H1 (cell line): Measurements from ENCODE around the gene PPP1R1B. TPM values are rescaled to one million over a fixed set of nuclear protein-coding genes. Genes with fewer than 3 reads are reported as not detected.

Experiments used
- CTCF ChIA-PET: fragments of 300-600 bp; sonication (Branson Sonifier 250); formaldehyde crosslinking; loops from one replicate; lab custom pipeline; 2021; ENCODE audit not compliant: partially characterized antibody; lab: Charles Lee
- POLR2A ChIA-PET: fragments of 300-600 bp; sonication (Branson Sonifier 250); formaldehyde crosslinking; loops from one replicate; lab custom pipeline; 2021; ENCODE audit warnings: inconsistent platforms; ENCODE audit not compliant: partially characterized antibody; lab: Charles Lee
- DNase-seq, 2 experiments: peaks; one replicate each; pipeline versions ENCODE4 v3.0.0 to v3.0.0-alpha.2; 2010 to 2022; ENCODE audit warnings: low spot score in 2 of 2, low read depth in 1 of 2, mixed read lengths in 1 of 2
- FAIRE-seq: peaks from 2 replicates; lab custom pipeline; 2011; peaks lifted over from hg19 to GRCh38; lab: Jason Lieb, UNC
- H2AFZ ChIP-seq: 2 replicates; pipeline ENCODE4 v1.8.1; 2012; ENCODE audit warnings: low read length, inconsistent platforms
- H2AK5ac ChIP-seq: 2 replicates; pipeline ENCODE4 v1.6.1; 2013; ENCODE audit warnings: low read depth, low read length
- H2BK120ac ChIP-seq: replicated peaks from 2 replicates; pipeline ENCODE3; 2013; ENCODE audit warnings: low read depth, low read length, inconsistent platforms
- H2BK12ac ChIP-seq: 2 replicates; pipeline ENCODE4 v1.6.1; 2013; ENCODE audit warnings: low read depth, low read length
- H2BK15ac ChIP-seq: 2 replicates; pipeline ENCODE4 v1.6.1; 2013; ENCODE audit warnings: low read length
- H2BK20ac ChIP-seq: 2 replicates; pipeline ENCODE4 v1.6.1; 2013; ENCODE audit warnings: low read length
- H2BK5ac ChIP-seq: 2 replicates; pipeline ENCODE4 v1.6.1; 2013; ENCODE audit warnings: low read depth, low read length
- H3K14ac ChIP-seq: 2 replicates; pipeline ENCODE4 v1.6.1; 2013; ENCODE audit warnings: inconsistent platforms; ENCODE audit not compliant: insufficient read length
- H3K18ac ChIP-seq: 2 replicates; pipeline ENCODE4 v1.6.1; 2013; ENCODE audit warnings: low read length; ENCODE audit errors: extremely low read depth
- H3K23ac ChIP-seq: 2 replicates; pipeline ENCODE4 v1.6.1; 2013; ENCODE audit warnings: inconsistent platforms; ENCODE audit not compliant: insufficient read length
- H3K23me2 ChIP-seq: 2 replicates; pipeline ENCODE4 v1.6.1; 2013; ENCODE audit warnings: low read depth, low read length
- H3K27ac ChIP-seq: 2 replicates; pipeline ENCODE4 v1.6.1; 2011; ENCODE audit warnings: low read depth, low read length, inconsistent platforms
- H3K27me3 ChIP-seq, 4 experiments: replicated peaks in 1 of 4; 1 replicate in 1 of 4; 2 replicates in 3 of 4; pipeline versions ENCODE4 v1.6.1 to v1.8.1; 2011 to 2013; ENCODE audit warnings: low read length in 3 of 4, mild to moderate bottlenecking in 3 of 4, inconsistent platforms in 2 of 4, mixed read lengths in 2 of 4, moderate library complexity in 1 of 4; ENCODE audit not compliant: control insufficient read depth in 3 of 4, insufficient read depth in 3 of 4; ENCODE audit errors: extremely low read depth in 1 of 4
- H3K36me3 ChIP-seq, 4 experiments: 2 replicates each; pipeline versions ENCODE4 v1.6.1 to v1.8.1; 2011 to 2013; ENCODE audit warnings: mild to moderate bottlenecking in 4 of 4, low read length in 3 of 4, moderate library complexity in 2 of 4, control low read depth in 1 of 4, inconsistent platforms in 1 of 4; ENCODE audit not compliant: insufficient read depth in 4 of 4, control insufficient read depth in 2 of 4
- H3K4ac ChIP-seq: replicated peaks from 2 replicates; pipeline ENCODE3; 2013; ENCODE audit warnings: low read length, low read depth, mixed read lengths, inconsistent platforms; ENCODE audit not compliant: insufficient read length
- H3K4me1 ChIP-seq, 4 experiments: replicated peaks in 1 of 4; 1 replicate in 1 of 4; 2 replicates in 3 of 4; pipeline versions ENCODE4 v1.6.1 to v1.8.1; 2011 to 2013; ENCODE audit warnings: low read length in 3 of 4, inconsistent platforms in 2 of 4, mixed read lengths in 1 of 4; ENCODE audit not compliant: insufficient read depth in 4 of 4, control insufficient read depth in 3 of 4
- H3K4me2 ChIP-seq, 2 experiments: 2 replicates each; pipeline versions ENCODE4 v1.6.1 to v1.8.1; 2011 to 2013; ENCODE audit warnings: low read depth in 2 of 2, low read length in 2 of 2, control low read depth in 1 of 2, inconsistent platforms in 1 of 2, mild to moderate bottlenecking in 1 of 2; ENCODE audit not compliant: insufficient read depth in 1 of 2
- H3K4me3 ChIP-seq, 4 experiments: fragments of 200-600, 300-600 bp in 1 of 4; sonication (generic), shearing (Covaris generic), sonication (Bioruptor Twin) in 1 of 4; 2 replicates each; pipeline versions ENCODE4 v1.5.1 to v1.8.1; 2011 to 2016; ENCODE audit warnings: low read length in 4 of 4, low read depth in 3 of 4, control low read depth in 2 of 4, inconsistent platforms in 2 of 4, mild to moderate bottlenecking in 2 of 4, mixed read lengths in 1 of 4, moderate library complexity in 1 of 4; ENCODE audit not compliant: insufficient read depth in 2 of 4; ENCODE audit errors: extremely low read depth in 1 of 4
- H3K56ac ChIP-seq: replicated peaks from 2 replicates; pipeline ENCODE3; 2013; ENCODE audit warnings: low read depth, mild to moderate bottlenecking, mixed read lengths, low read length, inconsistent platforms; ENCODE audit not compliant: insufficient read length
- H3K79me1 ChIP-seq: 2 replicates; pipeline ENCODE4 v1.6.1; 2013; ENCODE audit warnings: low read depth, low read length, control low read depth
- H3K79me2 ChIP-seq, 2 experiments: 2 replicates each; pipeline versions ENCODE4 v1.6.1 to v1.8.1; 2012 to 2013; ENCODE audit warnings: low read length in 2 of 2, mild to moderate bottlenecking in 2 of 2, inconsistent platforms in 1 of 2; ENCODE audit not compliant: insufficient read depth in 2 of 2, control insufficient read depth in 1 of 2
- H3K9ac ChIP-seq, 4 experiments: replicated peaks in 1 of 4; 1 replicate in 1 of 4; 2 replicates in 3 of 4; pipeline versions ENCODE4 v1.6.1 to v1.8.1; 2011 to 2013; ENCODE audit warnings: low read depth in 3 of 4, low read length in 3 of 4, control low read depth in 2 of 4, mild to moderate bottlenecking in 2 of 4, moderate library complexity in 2 of 4, inconsistent platforms in 1 of 4; ENCODE audit errors: extremely low read depth in 1 of 4
- H3K9me3 ChIP-seq, 2 experiments: 2 replicates each; pipeline versions ENCODE4 v1.6.1 to v1.8.1; 2012 to 2013; ENCODE audit warnings: mild to moderate bottlenecking in 2 of 2, moderate library complexity in 2 of 2, control low read depth in 1 of 2, inconsistent platforms in 1 of 2, low read depth in 1 of 2, low read length in 1 of 2, mixed read lengths in 1 of 2; ENCODE audit not compliant: insufficient read depth in 2 of 2
- H4K20me1 ChIP-seq, 2 experiments: replicated peaks in 1 of 2; 2 replicates each; pipeline versions ENCODE3 to v1.8.1; 2011 to 2013; ENCODE audit warnings: inconsistent platforms in 2 of 2, low read length in 2 of 2, mild to moderate bottlenecking in 1 of 2; ENCODE audit not compliant: insufficient read depth in 2 of 2, control insufficient read depth in 1 of 2
- H4K5ac ChIP-seq: 2 replicates; pipeline ENCODE4 v1.6.1; 2013; ENCODE audit warnings: low read length, low read depth, mixed read lengths, inconsistent platforms; ENCODE audit not compliant: insufficient read length
- H4K8ac ChIP-seq: 2 replicates; pipeline ENCODE4 v1.8.0; 2013; ENCODE audit warnings: mild to moderate bottlenecking, moderate library complexity, low read length, inconsistent platforms; ENCODE audit not compliant: insufficient read depth; ENCODE audit errors: extremely low read depth
- H4K91ac ChIP-seq: replicated peaks from 2 replicates; pipeline ENCODE3; 2013; ENCODE audit warnings: low read length, mixed read lengths, inconsistent platforms; ENCODE audit not compliant: insufficient read length
- CBX5 ChIP-seq: fragments of 300-800, 300-1000 bp; sonication (generic); IDR thresholded peaks from 2 replicates; pipeline ENCODE4 v1.7.1; 2016; ENCODE audit warnings: antibody characterized with exemption, low read length, low read depth
- CTCF ChIP-seq, 3 experiments: IDR thresholded peaks; 1 replicate in 2 of 3; 2 replicates in 1 of 3; pipeline versions ENCODE4 v1.5.1 to v1.6.1; 2011; ENCODE audit warnings: low read length in 3 of 3, mild to moderate bottlenecking in 3 of 3, inconsistent platforms in 2 of 3, low read depth in 1 of 3, moderate library complexity in 1 of 3; ENCODE audit not compliant: insufficient read depth in 1 of 3; ENCODE audit errors: control extremely low read depth in 1 of 3
- KDM4A ChIP-seq: IDR thresholded peaks from one replicate; pipeline ENCODE4 v1.7.1; 2012; ENCODE audit warnings: low read depth, mild to moderate bottlenecking, moderate library complexity, low read length, inconsistent platforms; ENCODE audit not compliant: severe bottlenecking
- PHF8 ChIP-seq: fragments of 200-600 bp; sonication (generic); conservative IDR thresholded peaks from 2 replicates; pipeline ENCODE4 v1.7.1; 2012; ENCODE audit warnings: low read depth, mild to moderate bottlenecking, inconsistent platforms, low read length, moderate library complexity
- RFX5 ChIP-seq: IDR thresholded peaks from 2 replicates; pipeline ENCODE4 v1.6.1; 2011; ENCODE audit warnings: low read depth, low read length, improper control_type of control experiment, borderline replicate concordance
- RXRA ChIP-seq: IDR thresholded peaks from 2 replicates; pipeline ENCODE4 v1.6.1; 2011; ENCODE audit warnings: low read depth, mild to moderate bottlenecking, low read length, moderate library complexity; ENCODE audit not compliant: insufficient read depth
- TBP ChIP-seq: IDR thresholded peaks from 2 replicates; pipeline ENCODE4 v1.6.1; 2011; ENCODE audit warnings: low read depth, low read length, improper control_type of control experiment
- WGBS, 2 experiments: shearing (Covaris generic) in 1 of 2; methylation state at CpG; one replicate each; pipeline versions ENCODE4 v1.1.6 to v1.1.7; 2013 to 2015; ENCODE audit warnings: low lambda C conversion rate in 2 of 2, mixed read lengths in 2 of 2, inconsistent platforms in 1 of 2, low coverage in 1 of 2, missing lambda C conversion rate in 1 of 2; ENCODE audit not compliant: insufficient replicate concordance in 2 of 2, insufficient coverage in 1 of 2, insufficient read length in 1 of 2; ENCODE audit errors: extremely low coverage in 1 of 2, missing lambda C conversion rate in 1 of 2; 5-methylcytosine and 5-hydroxymethylcytosine counted together
- polyA plus RNA-seq, 7 experiments: library from polyadenylated mRNA; depleted of rRNA in 3 of 7; stranded (reverse) in 5 of 7; unstranded in 2 of 7; fragments of >200 nt in 5 of 7; fragments of 200-250 nt in 2 of 7; gene quantifications; 1 replicate in 5 of 7; 2 replicates in 1 of 7; 4 replicates in 1 of 7; pipeline versions ENCODE4 v1.2.1 to v1.2.3, GENCODE V29; 2011 to 2013; ENCODE audit warnings: missing spikeins in 2 of 7, mixed read lengths in 2 of 7
- total RNA-seq: library from RNA; stranded (reverse); fragmentation: NEBNext Ultra II Directional; extraction: Animal tissue kit (Norgen Biotek cat#: 25700); gene quantifications from 2 replicates; pipeline ENCODE4 v1.2.1, GENCODE V29; 2021

PPP1R1B gene
- total and polyA plus RNA-seq, 2 of the 8 experiments (the other 6 are each of a cell fraction or from before 2014, with no cell fraction given), result 10.7 to 22.3 TPM

GRCh38 chr17:39671651-39672521 lies 45.1 kb downstream of the PPP1R1B start:
- peaks cover 0 to 16% (median 9%) of the 10 kb centered on the region in 4 experiments; a peak in 6 of 7 replicates for H3K4me1 ChIP-seq
- H3K4me3 ChIP-seq, result no peak overlapping the region
- peaks cover 0 to 2% of the 10 kb centered on the region in 2 experiments for H4K20me1 ChIP-seq
- H3K23ac ChIP-seq, result no peak overlapping the region
- ChIA-PET POLR2A (interaction anchor here (0.6 to 38.1 kb wide), 15 partner anchors 4 to 73 kb away, joined by 3 to 708 read pairs (median 4); partner anchors contain the start of genes ERBB2, PGAP3, PNMT and TCAP), CTCF (interaction anchor here (0.6 to 52.4 kb wide), 36 partner anchors 8 to 697 kb away, joined by 3 to 1885 read pairs (median 5); partner anchors contain the start of genes ERBB2, MIEN1, PGAP3 and PPP1R1B)
- no peak overlapping the region for H3K14ac ChIP-seq
- H2BK12ac ChIP-seq, result peak overlapping the region; percentile 10; the same call in 1 of the 2 replicates
- H3K27me3 ChIP-seq, result peaks cover 0 to 23% (median 5%) of the 10 kb centered on the region in 4 experiments; a peak in 4 of 7 replicates
- H4K8ac ChIP-seq, result peak overlapping the region; percentile 39; the same call in 1 of the 2 replicates
- DNase-seq (peak in 1 of 2 experiments; percentile 80), FAIRE-seq (peak; percentile 24)
- H2BK120ac ChIP-seq, result no peak overlapping the region
- H3K23me2 ChIP-seq, result peaks cover 11% of the 10 kb centered on the region; the same call in 1 of the 2 replicates
- WGBS, 2 experiments, result 85% methylated on average over 18 of the region's 19 CpGs; no CpG with 5 or more reads in 1 of the 2 experiments
- H2BK5ac ChIP-seq, result peak overlapping the region; percentile 72
- H2AK5ac ChIP-seq, result 0 out of 2 replicates have a peak overlapping the region, but pooled peaks have one; percentile 46
- H2AFZ ChIP-seq, result no peak overlapping the region
- H4K91ac ChIP-seq, result peak overlapping the region; percentile 61
- H3K56ac ChIP-seq, result no peak overlapping the region
- H3K79me2 ChIP-seq, result no peaks in the 10 kb centered on the region
- peak overlapping the region in 1 of 4 experiments; percentile 4; a peak in 1 of 7 replicates for H3K9ac ChIP-seq
- peak overlapping the region; percentile 90; the same call in 1 of the 2 replicates for H2BK20ac ChIP-seq
- H3K27ac ChIP-seq, result no peak overlapping the region
- peaks cover 0 to under 1% (median 0%) of the 10 kb centered on the region in 4 experiments; a peak in 1 of 8 replicates for H3K36me3 ChIP-seq
- H3K4ac ChIP-seq, result peak overlapping the region; percentile 3
- H3K9me3 ChIP-seq, result no peaks in the 10 kb centered on the region
- H4K5ac ChIP-seq, result peak overlapping the region; percentile 25
- no peak overlapping the region for H3K4me2 ChIP-seq
- H3K18ac ChIP-seq, result peak overlapping the region; percentile 15; the same call in 1 of the 2 replicates
- H3K79me1 ChIP-seq, result no peaks in the 10 kb centered on the region
- peak overlapping the region; percentile 83 for H2BK15ac ChIP-seq
- no peak for TF ChIP-seq PHF8
- no peak for TF ChIP-seq KDM4A
- no peak for TF ChIP-seq CBX5
- no peak for TF ChIP-seq RFX5
- no peak for TF ChIP-seq TBP
- no peak for TF ChIP-seq RXRA
- TF ChIP-seq CTCF (IDR thresholded peaks at IDR 0.05; ENCODE audit: control extremely low read depth in 1 of 3, insufficient read depth in 1 of 3, low read depth in 1 of 3, low read length in 3 of 3), result peak; percentile 86 to 93 (median 92)
